ENCODE data around the gene ST6GAL2. TPM values are rescaled to one million over a fixed set of nuclear protein-coding genes. Genes with fewer than 3 reads are reported as not detected.

The ST6GAL2 gene
- total and polyA plus RNA-seq, 2 experiments from 2014 or later: 13.4 to 25.7 TPM

- no peak for TF ChIP-seq REST (IDR thresholded peaks at IDR 0.05; ENCODE audit: unreplicated experiment)
- no peak for TF ChIP-seq NANOG (IDR thresholded peaks at IDR 0.05; ENCODE audit: borderline replicate concordance)
- TF ChIP-seq JUNB (IDR thresholded peaks at IDR 0.05; ENCODE audit: unreplicated experiment): no peak
- no peak for TF ChIP-seq ZNF462 (CRISPR knock-in tag; IDR thresholded peaks at IDR 0.05)
- TF ChIP-seq STAT1 (IDR thresholded peaks at IDR 0.05; ENCODE audit: unreplicated experiment): no peak
Observed at GRCh38 chr2:106864051-106864450, 21.9 kb downstream of the ST6GAL2 start (continued).

- H3K27ac ChIP-seq (ENCODE audit: low read depth): no peak overlapping the region
- Mint-ChIP-seq H3K27me3 (ENCODE audit: insufficient read depth, low read depth, poor library complexity) (peaks cover 2% of the 10 kb centered on the region), H3K4me1 (peaks cover 26% of the 10 kb centered on the region), H3K9me3 (peaks cover 16% of the 10 kb centered on the region), H3K4me3 (no peak overlapping the region), H3K27ac (no peak overlapping the region), H3K36me3 (ENCODE audit: low read depth) (peaks cover 16% of the 10 kb centered on the region)
- no peaks in the 10 kb centered on the region for H3F3A ChIP-seq (replicated peaks; ENCODE audit: low read depth)
- no peak for TF ChIP-seq EZH2phosphoT487 (IDR thresholded peaks at IDR 0.05; ENCODE audit: unreplicated experiment)
- TF ChIP-seq CTCF (conservative IDR thresholded peaks at IDR 0.05; ENCODE audit: low read depth in 2 of 2): peak; percentile 59 to 80
- no peak for TF ChIP-seq EZH2 (IDR thresholded peaks at IDR 0.05; ENCODE audit: low read depth, unreplicated experiment)
- TF ChIP-seq NANOG (IDR thresholded peaks at IDR 0.05; ENCODE audit: borderline replicate concordance): no peak
- peak; percentile 85 for ATAC-seq
- no peaks in the 10 kb centered on the region for H3K27me3 ChIP-seq (ENCODE audit: insufficient read depth)
- H3K4me2 ChIP-seq: no peak overlapping the region
- H3K79me2 ChIP-seq (replicated peaks; ENCODE audit: insufficient read depth): peaks cover 53% of the 10 kb centered on the region
- no peaks in the 10 kb centered on the region; the same call in 1 of the 2 replicates for H3K9me2 ChIP-seq (ENCODE audit: insufficient read depth)
- H3K4me1 ChIP-seq (ENCODE audit: insufficient read depth): peaks cover 31% of the 10 kb centered on the region; the same call in 1 of the 2 replicates
- no peaks in the 10 kb centered on the region; the same call in 1 of the 2 replicates for H4K20me1 ChIP-seq (replicated peaks; ENCODE audit: insufficient read depth)
- no peaks in the 10 kb centered on the region for H3K36me3 ChIP-seq (ENCODE audit: insufficient read depth)
- DNase-seq (ENCODE audit: low spot score): peak; percentile 65
- H2AFZ ChIP-seq: no peak overlapping the region
- no peak overlapping the region for H3K4me3 ChIP-seq
Observed at GRCh38 chr2:106863387-106863786, 22.6 kb downstream of the ST6GAL2 start.
